Measurements from ENCODE around the gene OPRL1.

Gene OPRL1

GRCh38 chr20:64055893-64056638 lies 23.8 kb upstream of the OPRL1 start (continued):
- TF ChIP-seq ZNF302 (tag by site-specific recombination; IDR thresholded peaks at IDR 0.05; ENCODE audit: low read depth), result no peak
- no peak for TF ChIP-seq ZBTB48 (tag by site-specific recombination; IDR thresholded peaks at IDR 0.05)
- 0 out of 2 replicates have a peak, but pooled peaks have one; percentile 12 for TF ChIP-seq SP2 (tag by site-specific recombination; IDR thresholded peaks at IDR 0.05)
- TF ChIP-seq ZNF121 (tag by site-specific recombination; IDR thresholded peaks at IDR 0.05), result peak; percentile 75
- TF ChIP-seq ZNF202 (tag by site-specific recombination; IDR thresholded peaks at IDR 0.05; ENCODE audit: borderline replicate concordance), result no peak
- 0 out of 2 replicates have a peak, but pooled peaks have one; percentile 27 for TF ChIP-seq KLF8 (tag by site-specific recombination; IDR thresholded peaks at IDR 0.05)
- TF ChIP-seq GFI1B (tag by site-specific recombination; IDR thresholded peaks at IDR 0.05), result no peak
- no peak for TF ChIP-seq ZNF354C (tag by site-specific recombination; IDR thresholded peaks at IDR 0.05; ENCODE audit: borderline replicate concordance, low read depth)
- TF ChIP-seq EGR2 (tag by site-specific recombination; IDR thresholded peaks at IDR 0.05; ENCODE audit: low read depth), result peak; percentile 85
- TF ChIP-seq GLIS1 (tag by site-specific recombination; IDR thresholded peaks at IDR 0.05), result peak; percentile 98
- no peak for TF ChIP-seq ZNF223 (tag by site-specific recombination; IDR thresholded peaks at IDR 0.05)
- TF ChIP-seq ZNF610 (tag by site-specific recombination; IDR thresholded peaks at IDR 0.05; ENCODE audit: borderline replicate concordance), result no peak
- TF ChIP-seq, protein P1, sequence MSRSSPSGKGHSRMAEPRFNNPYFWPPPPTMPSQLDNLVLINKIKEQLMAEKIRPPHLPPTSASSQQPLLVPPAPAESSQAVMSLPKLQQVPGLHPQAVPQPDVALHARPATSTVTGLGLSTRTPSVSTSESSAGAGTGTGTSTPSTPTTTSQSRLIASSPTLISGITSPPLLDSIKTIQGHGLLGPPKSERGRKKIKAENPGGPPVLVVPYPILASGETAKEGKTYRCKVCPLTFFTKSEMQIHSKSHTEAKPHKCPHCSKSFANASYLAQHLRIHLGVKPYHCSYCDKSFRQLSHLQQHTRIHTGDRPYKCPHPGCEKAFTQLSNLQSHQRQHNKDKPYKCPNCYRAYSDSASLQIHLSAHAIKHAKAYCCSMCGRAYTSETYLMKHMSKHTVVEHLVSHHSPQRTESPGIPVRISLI (tag by site-specific recombination; IDR thresholded peaks at IDR 0.05), result no peak
- 0 out of 2 replicates have a peak, but pooled peaks have one; percentile 28 for TF ChIP-seq IKZF3 (tag by site-specific recombination; IDR thresholded peaks at IDR 0.05)
- TF ChIP-seq HOXA7 (CRISPR knock-in tag; IDR thresholded peaks at IDR 0.05; ENCODE audit: borderline replicate concordance), result no peak
- no peak for TF ChIP-seq ZNF530 (tag by site-specific recombination; IDR thresholded peaks at IDR 0.05; ENCODE audit: low read depth)
- no peak for TF ChIP-seq ZNF16 (tag by site-specific recombination; IDR thresholded peaks at IDR 0.05; ENCODE audit: low read depth)
- TF ChIP-seq ZBTB10 (tag by site-specific recombination; IDR thresholded peaks at IDR 0.05), result peak; percentile 26; the same call in 1 of the 2 replicates
- TF ChIP-seq ZNF350 (tag by site-specific recombination; IDR thresholded peaks at IDR 0.05), result no peak
- no peak for TF ChIP-seq ZNF140 (tag by site-specific recombination; IDR thresholded peaks at IDR 0.05)
- no peak for TF ChIP-seq ZSCAN16 (tag by site-specific recombination; IDR thresholded peaks at IDR 0.05)
- no peak for TF ChIP-seq ZNF37A (tag by site-specific recombination; IDR thresholded peaks at IDR 0.05)
- TF ChIP-seq, protein P2, sequence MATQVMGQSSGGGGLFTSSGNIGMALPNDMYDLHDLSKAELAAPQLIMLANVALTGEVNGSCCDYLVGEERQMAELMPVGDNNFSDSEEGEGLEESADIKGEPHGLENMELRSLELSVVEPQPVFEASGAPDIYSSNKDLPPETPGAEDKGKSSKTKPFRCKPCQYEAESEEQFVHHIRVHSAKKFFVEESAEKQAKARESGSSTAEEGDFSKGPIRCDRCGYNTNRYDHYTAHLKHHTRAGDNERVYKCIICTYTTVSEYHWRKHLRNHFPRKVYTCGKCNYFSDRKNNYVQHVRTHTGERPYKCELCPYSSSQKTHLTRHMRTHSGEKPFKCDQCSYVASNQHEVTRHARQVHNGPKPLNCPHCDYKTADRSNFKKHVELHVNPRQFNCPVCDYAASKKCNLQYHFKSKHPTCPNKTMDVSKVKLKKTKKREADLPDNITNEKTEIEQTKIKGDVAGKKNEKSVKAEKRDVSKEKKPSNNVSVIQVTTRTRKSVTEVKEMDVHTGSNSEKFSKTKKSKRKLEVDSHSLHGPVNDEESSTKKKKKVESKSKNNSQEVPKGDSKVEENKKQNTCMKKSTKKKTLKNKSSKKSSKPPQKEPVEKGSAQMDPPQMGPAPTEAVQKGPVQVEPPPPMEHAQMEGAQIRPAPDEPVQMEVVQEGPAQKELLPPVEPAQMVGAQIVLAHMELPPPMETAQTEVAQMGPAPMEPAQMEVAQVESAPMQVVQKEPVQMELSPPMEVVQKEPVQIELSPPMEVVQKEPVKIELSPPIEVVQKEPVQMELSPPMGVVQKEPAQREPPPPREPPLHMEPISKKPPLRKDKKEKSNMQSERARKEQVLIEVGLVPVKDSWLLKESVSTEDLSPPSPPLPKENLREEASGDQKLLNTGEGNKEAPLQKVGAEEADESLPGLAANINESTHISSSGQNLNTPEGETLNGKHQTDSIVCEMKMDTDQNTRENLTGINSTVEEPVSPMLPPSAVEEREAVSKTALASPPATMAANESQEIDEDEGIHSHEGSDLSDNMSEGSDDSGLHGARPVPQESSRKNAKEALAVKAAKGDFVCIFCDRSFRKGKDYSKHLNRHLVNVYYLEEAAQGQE (tag by site-specific recombination; IDR thresholded peaks at IDR 0.05), result no peak
- no peak for TF ChIP-seq PRDM1 (tag by site-specific recombination; IDR thresholded peaks at IDR 0.05)
- TF ChIP-seq ZNF146 (tag by site-specific recombination; IDR thresholded peaks at IDR 0.05), result no peak
- no peak for TF ChIP-seq ZNF324 (tag by site-specific recombination; IDR thresholded peaks at IDR 0.05)
- no peak for TF ChIP-seq ZNF529 (tag by site-specific recombination; IDR thresholded peaks at IDR 0.05; ENCODE audit: insufficient replicate concordance)
- TF ChIP-seq, protein P3, sequence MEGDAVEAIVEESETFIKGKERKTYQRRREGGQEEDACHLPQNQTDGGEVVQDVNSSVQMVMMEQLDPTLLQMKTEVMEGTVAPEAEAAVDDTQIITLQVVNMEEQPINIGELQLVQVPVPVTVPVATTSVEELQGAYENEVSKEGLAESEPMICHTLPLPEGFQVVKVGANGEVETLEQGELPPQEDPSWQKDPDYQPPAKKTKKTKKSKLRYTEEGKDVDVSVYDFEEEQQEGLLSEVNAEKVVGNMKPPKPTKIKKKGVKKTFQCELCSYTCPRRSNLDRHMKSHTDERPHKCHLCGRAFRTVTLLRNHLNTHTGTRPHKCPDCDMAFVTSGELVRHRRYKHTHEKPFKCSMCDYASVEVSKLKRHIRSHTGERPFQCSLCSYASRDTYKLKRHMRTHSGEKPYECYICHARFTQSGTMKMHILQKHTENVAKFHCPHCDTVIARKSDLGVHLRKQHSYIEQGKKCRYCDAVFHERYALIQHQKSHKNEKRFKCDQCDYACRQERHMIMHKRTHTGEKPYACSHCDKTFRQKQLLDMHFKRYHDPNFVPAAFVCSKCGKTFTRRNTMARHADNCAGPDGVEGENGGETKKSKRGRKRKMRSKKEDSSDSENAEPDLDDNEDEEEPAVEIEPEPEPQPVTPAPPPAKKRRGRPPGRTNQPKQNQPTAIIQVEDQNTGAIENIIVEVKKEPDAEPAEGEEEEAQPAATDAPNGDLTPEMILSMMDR (tag by site-specific recombination; IDR thresholded peaks at IDR 0.05), result no peak
- no peak for TF ChIP-seq ZSCAN5A (tag by site-specific recombination; IDR thresholded peaks at IDR 0.05)
- peak; percentile 76 for TF ChIP-seq OSR2 (tag by site-specific recombination; IDR thresholded peaks at IDR 0.05)
- no peak for TF ChIP-seq ZNF48 (tag by site-specific recombination; IDR thresholded peaks at IDR 0.05)

Data from HEK293 (cell line).